H1 (cell line): ENCODE data around the gene CDK5RAP2. TPM values are rescaled to one million over a fixed set of nuclear protein-coding genes. Genes with fewer than 3 reads are reported as not detected.

Source experiments
- BRCA1 ChIP-seq: IDR thresholded peaks from 2 replicates; pipeline ENCODE4 v1.6.1; 2012; ENCODE audit warnings: low read depth, low read length, improper control_type of control experiment
- CEBPB ChIP-seq: IDR thresholded peaks from 2 replicates; pipeline ENCODE4 v1.6.1; 2012; ENCODE audit warnings: low read depth, low read length
- CHD2 ChIP-seq: IDR thresholded peaks from 2 replicates; pipeline ENCODE4 v1.6.1; 2012; ENCODE audit warnings: low read length, improper control_type of control experiment
- CREB1 ChIP-seq: IDR thresholded peaks from 2 replicates; pipeline ENCODE4 v1.6.1; 2012; ENCODE audit warnings: inconsistent platforms
- JUN ChIP-seq: IDR thresholded peaks from 2 replicates; pipeline ENCODE4 v1.6.1; 2011; ENCODE audit warnings: low read depth, mild to moderate bottlenecking, improper control_type of control experiment, low read length
- KDM4A ChIP-seq: IDR thresholded peaks from one replicate; pipeline ENCODE4 v1.7.1; 2012; ENCODE audit warnings: low read depth, mild to moderate bottlenecking, moderate library complexity, low read length, inconsistent platforms; ENCODE audit not compliant: severe bottlenecking
- KDM5A ChIP-seq: fragments of 200-600 bp; IDR thresholded peaks from 2 replicates; pipeline ENCODE4 v1.7.1; 2012; ENCODE audit warnings: mild to moderate bottlenecking, low read length, inconsistent platforms, mixed read lengths
- NANOG ChIP-seq: IDR thresholded peaks from 2 replicates; pipeline ENCODE4 v1.6.1; 2011; ENCODE audit warnings: low read length, low read depth, mild to moderate bottlenecking, inconsistent platforms; ENCODE audit not compliant: insufficient read depth, poor library complexity, severe bottlenecking
- POLR2AphosphoS5 ChIP-seq: IDR thresholded peaks from 2 replicates; pipeline ENCODE4 v1.6.1; 2011; ENCODE audit warnings: low read depth, low read length
- POU5F1 ChIP-seq: IDR thresholded peaks from 2 replicates; pipeline ENCODE4 v1.6.1; 2011; ENCODE audit warnings: low read depth, mild to moderate bottlenecking, low read length, moderate library complexity
- SP2 ChIP-seq: IDR thresholded peaks from 2 replicates; pipeline ENCODE4 v1.6.1; 2012; ENCODE audit warnings: mild to moderate bottlenecking, low read length, inconsistent platforms
- SRF ChIP-seq: IDR thresholded peaks from 2 replicates; pipeline ENCODE4 v1.6.1; 2011; ENCODE audit warnings: mild to moderate bottlenecking, low read depth, low read length, moderate library complexity
- TEAD4 ChIP-seq: IDR thresholded peaks from 2 replicates; pipeline ENCODE4 v1.6.1; 2012; ENCODE audit warnings: low read depth, low read length, inconsistent platforms, mixed read lengths
- USF2 ChIP-seq: IDR thresholded peaks from 2 replicates; pipeline ENCODE4 v1.6.1; 2011; ENCODE audit warnings: low read length, improper control_type of control experiment
- YY1 ChIP-seq: IDR thresholded peaks from 2 replicates; pipeline ENCODE4 v1.6.1; 2011; ENCODE audit warnings: low read depth, mild to moderate bottlenecking, low read length
- polyA plus RNA-seq, 7 experiments: library from polyadenylated mRNA; depleted of rRNA in 3 of 7; stranded (reverse) in 5 of 7; unstranded in 2 of 7; fragments of >200 nt in 5 of 7; fragments of 200-250 nt in 2 of 7; gene quantifications; 1 replicate in 5 of 7; 2 replicates in 1 of 7; 4 replicates in 1 of 7; pipeline versions ENCODE4 v1.2.1 to v1.2.3, GENCODE V29; 2011 to 2013; ENCODE audit warnings: missing spikeins in 2 of 7, mixed read lengths in 2 of 7
- total RNA-seq: library from RNA; stranded (reverse); fragmentation: NEBNext Ultra II Directional; extraction: Animal tissue kit (Norgen Biotek cat#: 25700); gene quantifications from 2 replicates; pipeline ENCODE4 v1.2.1, GENCODE V29; 2021

CDK5RAP2 gene
- total and polyA plus RNA-seq, 2 of the 8 experiments (the other 6 are each of a cell fraction or from before 2014, with no cell fraction given): 19.8 to 49.4 TPM

DNA sequence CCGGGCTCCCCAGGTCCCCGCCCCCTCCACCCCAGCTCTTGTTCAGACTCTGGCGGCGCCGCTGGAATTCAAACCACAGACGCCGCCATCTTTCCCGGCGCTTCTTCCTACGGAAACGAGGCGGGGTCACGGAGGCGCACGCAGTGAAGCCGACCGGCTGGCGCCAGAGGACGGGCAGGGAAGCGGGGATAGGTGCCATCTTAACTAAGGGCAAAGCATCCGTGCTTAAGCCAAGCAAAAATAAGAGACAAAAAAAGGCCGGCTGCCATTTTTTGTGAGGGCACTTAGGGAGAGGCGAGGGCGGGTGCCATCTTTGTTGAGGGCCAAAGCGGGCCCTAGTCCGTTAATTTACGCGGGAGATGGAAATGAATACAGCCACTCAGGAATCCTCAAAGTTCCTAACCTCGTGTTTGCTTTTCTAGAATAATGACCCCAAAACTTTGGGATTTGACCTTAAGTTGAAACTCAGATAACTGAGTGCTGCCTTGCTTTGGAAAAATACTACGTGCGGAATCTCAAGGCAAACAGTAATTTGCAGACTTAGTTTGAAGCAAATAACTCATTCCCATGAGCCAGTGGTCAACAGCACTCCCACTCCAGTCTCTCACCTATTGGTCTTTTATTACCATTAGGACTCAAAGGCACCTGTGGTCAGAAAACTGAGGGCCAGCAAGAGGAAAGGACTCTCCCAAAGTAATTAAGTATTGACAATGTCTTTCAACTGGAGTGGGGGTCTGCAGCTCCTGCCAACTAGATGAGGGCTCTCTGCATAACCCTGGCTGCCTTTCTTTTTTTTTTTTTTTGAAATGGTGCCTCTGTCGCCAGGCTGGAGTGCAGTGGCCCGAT, at the start of gene CDK5RAP2 (continued):
- TF ChIP-seq KDM4A: peak; percentile 27
- TF ChIP-seq CHD2: peak; percentile 29; the same call in 1 of the 2 replicates
- peak; percentile 53; the same call in 1 of the 2 replicates for TF ChIP-seq SRF
- peak; percentile 95 for TF ChIP-seq CREB1
- TF ChIP-seq TEAD4: no peak
- no peak for TF ChIP-seq JUN
- TF ChIP-seq NANOG: no peak
- TF ChIP-seq USF2: 0 out of 2 replicates have a peak, but pooled peaks have one; percentile 7
- peak; percentile 76; the same call in 1 of the 2 replicates for TF ChIP-seq KDM5A
- TF ChIP-seq SP2: no peak
- TF ChIP-seq BRCA1: no peak
- TF ChIP-seq POLR2AphosphoS5: peak; percentile 39; the same call in 1 of the 2 replicates
- TF ChIP-seq POU5F1: no peak
- peak; percentile 100 for TF ChIP-seq YY1
- TF ChIP-seq CEBPB: no peak
- TF ChIP-seq, all 59 proteins: peak for 20
